Activated T-helper 17 cell treated with anti-CD3 and anti-CD28 coated beads, Interleukin-2, amount 50 U/mL, for 72 hours (primary cell): ENCODE results near the gene SPDYE1. TPM values are rescaled to one million over a fixed set of nuclear protein-coding genes. Genes with fewer than 3 reads are reported as not detected.
"Not testable (repeated sequence)": the region's sequence is repeated elsewhere in the genome, so short reads cannot be mapped to it uniquely, and the experiment has no call there.

Source experiments
- ATAC-seq: fragments of 150-1000 bp; cut with Tn5 transposase; replicated peaks from 2 replicates; pipeline ENCODE4 v1.10.0; 2021; ENCODE audit warnings: mild to moderate bottlenecking, moderate library complexity
- H3K27ac Mint-ChIP-seq: one replicate; pipeline ENCODE4 v1.8.0; 2022; ENCODE audit warnings: mixed read lengths
- H3K27me3 Mint-ChIP-seq: one replicate; pipeline ENCODE4 v1.8.0; 2022; ENCODE audit warnings: mixed read lengths
- H3K36me3 Mint-ChIP-seq: one replicate; pipeline ENCODE4 v1.8.0; 2022; ENCODE audit warnings: low read depth, mild to moderate bottlenecking, mixed read lengths
- H3K4me1 Mint-ChIP-seq: one replicate; pipeline ENCODE4 v1.8.0; 2022; ENCODE audit warnings: mixed read lengths
- H3K4me3 Mint-ChIP-seq: one replicate; pipeline ENCODE4 v1.8.0; 2022; ENCODE audit warnings: mild to moderate bottlenecking, mixed read lengths
- H3K9me3 Mint-ChIP-seq: one replicate; pipeline ENCODE4 v1.8.0; 2022; ENCODE audit warnings: mixed read lengths
- total RNA-seq, 2 donors: library from RNA; stranded (reverse); gene quantifications; one replicate each; pipeline ENCODE4 v1.2.3, GENCODE V29; 2022

Gene SPDYE1
- not detected for total RNA-seq

GRCh38 chr7:43997532-43997931 lies at the start of gene SPDYE1:
Gene SPDYE1 (plus strand): TSS chr7:43997897. CDS start chr7:43999950, 2,053 bp downstream.
- H3K4me1 Mint-ChIP-seq, H3K27ac Mint-ChIP-seq, H3K9me3 Mint-ChIP-seq, ATAC-seq, H3K36me3 Mint-ChIP-seq, H3K27me3 Mint-ChIP-seq, H3K4me3 Mint-ChIP-seq: not testable (repeated sequence)

- H3K4me1 Mint-ChIP-seq, result peaks cover 7% of the 10 kb centered on the region
- H3K36me3 Mint-ChIP-seq, result peaks cover 46% of the 10 kb centered on the region
These were observed 45.7 kb upstream of the SPDYE1 start for GRCh38 chr7:43952028-43952427.

GRCh38 chr7:43953071-43953470 lies 44.6 kb upstream of the SPDYE1 start:
- H3K4me1 Mint-ChIP-seq, result peaks cover 7% of the 10 kb centered on the region
- no peaks in the 10 kb centered on the region for H3K9me3 Mint-ChIP-seq
- peak overlapping the region; percentile 25 for H3K27ac Mint-ChIP-seq
- ATAC-seq, result no peak
- peaks cover 37% of the 10 kb centered on the region for H3K36me3 Mint-ChIP-seq
- H3K27me3 Mint-ChIP-seq, result no peaks in the 10 kb centered on the region
- no peak overlapping the region for H3K4me3 Mint-ChIP-seq

More at GRCh38 chr7:43952028-43952427, 45.7 kb upstream of the SPDYE1 start:
- H3K4me3 Mint-ChIP-seq, result no peak overlapping the region
- ATAC-seq, result no peak
- no peaks in the 10 kb centered on the region for H3K27me3 Mint-ChIP-seq
- no peak overlapping the region for H3K27ac Mint-ChIP-seq
- no peaks in the 10 kb centered on the region for H3K9me3 Mint-ChIP-seq

- no peak overlapping the region for H3K4me3 Mint-ChIP-seq
- peaks cover 7% of the 10 kb centered on the region for H3K4me1 Mint-ChIP-seq
- no peak overlapping the region for H3K27ac Mint-ChIP-seq
- H3K9me3 Mint-ChIP-seq, result no peaks in the 10 kb centered on the region
- no peaks in the 10 kb centered on the region for H3K27me3 Mint-ChIP-seq
- peak; percentile 60 for ATAC-seq
- peaks cover 37% of the 10 kb centered on the region for H3K36me3 Mint-ChIP-seq
These were observed 43.0 kb upstream of the SPDYE1 start for GRCh38 chr7:43954524-43955228.

- Mint-ChIP-seq H3K36me3 (peaks cover 30% of the 10 kb centered on the region), H3K9me3 (no peaks in the 10 kb centered on the region), H3K4me1 (peaks cover 7% of the 10 kb centered on the region), H3K27ac (peak overlapping the region; percentile 85), H3K27me3 (no peaks in the 10 kb centered on the region), H3K4me3 (no peak overlapping the region)
- ATAC-seq, result no peak
These were observed 41.7 kb upstream of the SPDYE1 start for GRCh38 chr7:43956027-43956426.

GRCh38 chr7:43960933-43961332 lies 36.8 kb upstream of the SPDYE1 start:
- H3K27me3 Mint-ChIP-seq, result no peaks in the 10 kb centered on the region
- H3K4me1 Mint-ChIP-seq, result peaks cover 5% of the 10 kb centered on the region
- ATAC-seq, result no peak
- no peak overlapping the region for H3K4me3 Mint-ChIP-seq
- H3K9me3 Mint-ChIP-seq, result no peaks in the 10 kb centered on the region
- peaks cover 5% of the 10 kb centered on the region for H3K36me3 Mint-ChIP-seq
- H3K27ac Mint-ChIP-seq, result no peak overlapping the region

- H3K36me3 Mint-ChIP-seq, H3K27ac Mint-ChIP-seq, H3K4me3 Mint-ChIP-seq, H3K27me3 Mint-ChIP-seq, H3K4me1 Mint-ChIP-seq, H3K9me3 Mint-ChIP-seq, ATAC-seq: not testable (repeated sequence)
These were observed 31.3 kb upstream of the SPDYE1 start for GRCh38 chr7:43966392-43966791.

GRCh38 chr7:43968172-43969040 lies 29.3 kb upstream of the SPDYE1 start:
- peak; percentile 38 for ATAC-seq
- not testable (repeated sequence) for H3K9me3 Mint-ChIP-seq, H3K36me3 Mint-ChIP-seq

GRCh38 chr7:43969586-43969985 lies 28.1 kb upstream of the SPDYE1 start:
- H3K4me3 Mint-ChIP-seq, H3K9me3 Mint-ChIP-seq, H3K4me1 Mint-ChIP-seq, H3K27me3 Mint-ChIP-seq, H3K27ac Mint-ChIP-seq, H3K36me3 Mint-ChIP-seq, ATAC-seq: not testable (repeated sequence)

More at GRCh38 chr7:43968172-43969040, 29.3 kb upstream of the SPDYE1 start:
- H3K4me3 Mint-ChIP-seq, H3K27ac Mint-ChIP-seq, H3K4me1 Mint-ChIP-seq, H3K27me3 Mint-ChIP-seq: not testable (repeated sequence)

- not testable (repeated sequence) for ATAC-seq, H3K27me3 Mint-ChIP-seq, H3K4me3 Mint-ChIP-seq, H3K4me1 Mint-ChIP-seq, H3K9me3 Mint-ChIP-seq, H3K36me3 Mint-ChIP-seq, H3K27ac Mint-ChIP-seq
These were observed 27.0 kb upstream of the SPDYE1 start for GRCh38 chr7:43970698-43971097.

GRCh38 chr7:43974033-43974573 lies 23.6 kb upstream of the SPDYE1 start:
- H3K27ac Mint-ChIP-seq, H3K27me3 Mint-ChIP-seq, H3K36me3 Mint-ChIP-seq, ATAC-seq, H3K9me3 Mint-ChIP-seq, H3K4me3 Mint-ChIP-seq, H3K4me1 Mint-ChIP-seq: not testable (repeated sequence)

- not testable (repeated sequence) for H3K4me1 Mint-ChIP-seq, H3K36me3 Mint-ChIP-seq, H3K27me3 Mint-ChIP-seq, H3K4me3 Mint-ChIP-seq, ATAC-seq, H3K9me3 Mint-ChIP-seq, H3K27ac Mint-ChIP-seq
These were observed 22.8 kb upstream of the SPDYE1 start for GRCh38 chr7:43974725-43975482.

- no peaks in the 10 kb centered on the region for H3K27me3 Mint-ChIP-seq
These were observed 20.2 kb upstream of the SPDYE1 start for GRCh38 chr7:43977525-43977924.

GRCh38 chr7:43978102-43978501 lies 19.6 kb upstream of the SPDYE1 start:
- not testable (repeated sequence) for H3K27me3 Mint-ChIP-seq, ATAC-seq, H3K4me3 Mint-ChIP-seq, H3K9me3 Mint-ChIP-seq, H3K4me1 Mint-ChIP-seq, H3K36me3 Mint-ChIP-seq, H3K27ac Mint-ChIP-seq

More at GRCh38 chr7:43977525-43977924, 20.2 kb upstream of the SPDYE1 start:
- no peak for ATAC-seq
- Mint-ChIP-seq H3K36me3 (no peaks in the 10 kb centered on the region), H3K9me3 (no peaks in the 10 kb centered on the region), H3K4me3 (no peak overlapping the region), H3K27ac (no peak overlapping the region), H3K4me1 (no peaks in the 10 kb centered on the region)
